T-helper 9 cell (primary cell): Measurements from ENCODE around the gene CREB3.

Experiments
- DNase-seq: peaks from one replicate; pipeline ENCODE4 v3.0.0-alpha.2; 2020

CREB3 gene

DNA sequence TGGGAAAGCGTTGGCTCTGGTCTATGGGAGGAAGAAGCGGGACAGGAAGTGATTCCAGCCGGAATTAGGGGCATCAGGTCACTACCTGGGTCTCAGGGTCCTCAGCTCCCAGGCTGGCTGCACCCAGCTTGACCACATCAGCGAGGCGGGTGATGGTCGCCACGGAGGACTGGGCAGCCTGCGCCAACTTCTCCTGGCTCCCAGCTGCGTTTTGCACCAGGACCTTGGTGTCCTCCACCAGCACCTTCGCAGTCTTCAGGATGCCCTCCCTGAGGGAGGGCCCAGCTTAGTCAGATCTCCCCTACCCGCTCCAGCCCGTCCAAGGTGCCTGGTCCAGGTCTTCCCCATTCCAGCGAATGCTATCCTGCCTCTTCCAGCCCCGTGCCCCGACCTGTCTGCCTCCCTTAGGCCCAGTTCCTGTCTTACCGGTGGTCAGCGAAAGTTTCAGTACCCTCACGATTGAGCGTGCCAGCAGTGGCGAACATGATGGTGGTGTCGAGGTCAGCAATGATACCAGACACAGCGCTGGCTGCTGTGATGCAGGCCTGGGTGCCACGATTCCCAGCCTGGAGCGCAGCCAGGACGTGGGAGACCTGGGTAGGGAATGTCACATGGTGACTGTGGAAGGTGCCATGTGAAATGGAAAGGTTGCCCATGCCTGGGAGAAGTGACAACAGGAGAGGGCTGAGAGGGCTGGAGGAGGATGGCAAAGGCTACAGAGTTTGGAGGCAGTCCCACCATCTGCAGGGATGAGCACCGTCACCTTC is 28.4 kb upstream of the CREB3 start:
- no peak for DNase-seq

DNA sequence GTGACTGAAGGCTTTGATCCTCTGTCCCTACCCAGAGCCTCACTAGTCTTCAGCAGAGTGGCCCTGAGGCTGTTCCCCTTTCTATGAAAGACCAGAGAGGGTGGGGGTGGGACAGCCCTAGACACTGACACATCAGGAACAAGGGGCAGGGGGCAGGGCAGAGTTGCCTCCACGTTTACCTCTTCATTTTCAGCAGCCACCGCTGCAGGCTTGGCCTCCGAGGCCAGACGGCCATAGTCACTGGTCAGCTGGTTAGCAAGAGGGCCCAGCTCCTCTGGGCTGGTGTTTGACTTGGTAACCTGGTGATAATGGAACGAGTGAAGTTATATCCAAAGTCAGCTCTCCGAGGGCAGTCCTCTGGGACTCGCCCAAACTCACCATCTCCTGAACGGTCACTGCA is 27.1 kb upstream of the CREB3 start:
- no peak for DNase-seq

DNA sequence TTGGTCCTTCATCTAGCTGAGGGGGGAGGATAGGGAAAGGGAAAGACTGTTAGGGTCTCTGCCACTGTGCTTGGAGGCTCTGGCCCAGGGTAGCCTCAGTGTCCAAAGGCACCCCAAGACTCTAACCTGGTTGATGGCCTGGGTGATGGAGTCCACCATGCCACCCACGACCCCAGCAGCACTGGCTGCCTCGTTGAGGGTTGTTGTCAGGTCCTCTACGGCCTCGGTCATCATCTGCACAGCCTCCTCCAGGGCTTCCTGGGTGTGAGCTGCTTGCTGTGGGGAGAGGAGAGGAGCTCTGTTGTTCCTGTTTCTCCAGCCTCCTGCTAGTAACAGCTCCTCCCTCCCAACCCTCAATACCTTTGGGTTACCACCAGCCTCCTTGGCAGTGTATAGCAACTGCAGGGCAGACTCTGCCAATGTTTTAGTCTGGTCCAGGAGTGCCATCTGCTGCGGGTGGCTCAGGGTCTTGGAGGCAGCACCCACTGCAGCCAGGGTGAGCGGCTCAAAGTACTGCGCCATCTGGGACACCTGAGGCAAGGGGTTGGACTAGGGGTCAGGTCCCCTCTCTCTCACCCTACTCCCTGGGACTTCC is 26.5 kb upstream of the CREB3 start:
- no peak for DNase-seq

DNA sequence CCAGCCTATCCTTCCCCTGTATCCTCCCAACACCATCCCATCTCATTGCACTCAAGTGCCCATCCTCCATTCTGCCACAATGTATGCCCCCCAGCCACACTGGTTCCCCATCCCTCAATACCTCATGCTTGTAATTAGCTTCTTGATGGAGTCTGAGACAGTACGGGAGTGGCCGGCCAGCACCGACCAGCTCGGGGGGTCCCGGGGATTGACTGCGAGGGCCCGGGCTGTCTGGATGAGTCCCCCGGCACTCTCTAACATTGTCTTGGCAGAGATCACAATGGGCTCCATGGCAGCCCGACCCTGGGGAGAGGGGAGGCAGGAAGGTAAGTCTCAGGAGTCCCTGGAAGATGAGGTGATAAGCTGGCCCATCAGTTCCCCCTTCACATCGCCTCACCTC is 25.5 kb upstream of the CREB3 start:
- DNase-seq: no peak

DNA sequence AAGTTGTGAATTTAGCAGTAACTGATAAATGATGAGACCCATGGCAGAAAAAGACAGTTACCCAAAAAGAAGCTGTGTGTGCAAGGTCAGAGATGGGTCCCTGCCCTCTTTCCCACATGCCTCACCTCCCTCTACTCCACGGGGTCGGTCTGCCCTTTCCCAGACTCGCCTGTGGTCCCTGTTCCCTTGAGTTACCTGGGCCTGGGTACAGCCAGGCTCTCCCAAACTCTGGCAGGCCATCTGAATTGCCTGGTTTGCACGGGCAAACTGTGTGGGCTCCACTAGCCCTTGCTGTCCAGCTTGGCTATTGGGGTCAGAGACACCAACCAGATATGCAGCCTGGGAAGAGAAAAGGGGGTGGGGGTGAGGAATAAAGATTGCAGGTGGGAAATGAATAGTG is 24.3 kb upstream of the CREB3 start:
- no peak for DNase-seq

DNA sequence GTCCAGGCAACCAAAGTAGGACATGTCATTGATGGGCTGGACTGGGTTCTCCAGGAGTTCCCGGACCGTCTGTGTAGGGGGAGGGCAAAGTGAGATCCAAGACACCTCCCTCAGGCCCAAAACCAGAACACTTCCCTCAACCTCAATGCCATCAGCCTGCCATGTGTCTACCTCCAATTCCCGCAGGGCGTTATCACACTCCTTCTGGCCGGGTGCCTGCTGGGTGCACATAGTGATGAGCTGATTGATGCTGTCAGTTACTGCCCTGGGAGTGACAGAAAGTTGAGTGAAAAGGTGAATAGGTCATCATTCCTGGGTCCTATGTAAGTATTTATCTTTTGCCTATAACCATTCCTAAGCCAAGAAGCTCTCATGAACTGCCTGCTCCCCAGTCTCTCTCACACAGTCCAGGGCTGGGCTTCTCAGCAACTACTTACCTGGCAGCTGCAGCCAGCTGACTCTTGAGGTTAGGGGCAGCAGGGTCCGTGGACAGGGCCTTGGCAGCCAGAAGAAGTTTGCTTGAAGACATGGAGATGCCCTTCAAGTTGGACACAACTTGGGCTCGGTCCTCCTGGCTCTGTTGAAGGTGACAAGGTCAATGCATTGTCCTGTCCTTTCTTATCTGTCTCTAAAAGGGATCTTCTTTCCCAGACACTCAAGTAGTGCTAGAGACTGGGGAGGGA is 21.5 kb upstream of the CREB3 start:
- DNase-seq: no peak

DNA sequence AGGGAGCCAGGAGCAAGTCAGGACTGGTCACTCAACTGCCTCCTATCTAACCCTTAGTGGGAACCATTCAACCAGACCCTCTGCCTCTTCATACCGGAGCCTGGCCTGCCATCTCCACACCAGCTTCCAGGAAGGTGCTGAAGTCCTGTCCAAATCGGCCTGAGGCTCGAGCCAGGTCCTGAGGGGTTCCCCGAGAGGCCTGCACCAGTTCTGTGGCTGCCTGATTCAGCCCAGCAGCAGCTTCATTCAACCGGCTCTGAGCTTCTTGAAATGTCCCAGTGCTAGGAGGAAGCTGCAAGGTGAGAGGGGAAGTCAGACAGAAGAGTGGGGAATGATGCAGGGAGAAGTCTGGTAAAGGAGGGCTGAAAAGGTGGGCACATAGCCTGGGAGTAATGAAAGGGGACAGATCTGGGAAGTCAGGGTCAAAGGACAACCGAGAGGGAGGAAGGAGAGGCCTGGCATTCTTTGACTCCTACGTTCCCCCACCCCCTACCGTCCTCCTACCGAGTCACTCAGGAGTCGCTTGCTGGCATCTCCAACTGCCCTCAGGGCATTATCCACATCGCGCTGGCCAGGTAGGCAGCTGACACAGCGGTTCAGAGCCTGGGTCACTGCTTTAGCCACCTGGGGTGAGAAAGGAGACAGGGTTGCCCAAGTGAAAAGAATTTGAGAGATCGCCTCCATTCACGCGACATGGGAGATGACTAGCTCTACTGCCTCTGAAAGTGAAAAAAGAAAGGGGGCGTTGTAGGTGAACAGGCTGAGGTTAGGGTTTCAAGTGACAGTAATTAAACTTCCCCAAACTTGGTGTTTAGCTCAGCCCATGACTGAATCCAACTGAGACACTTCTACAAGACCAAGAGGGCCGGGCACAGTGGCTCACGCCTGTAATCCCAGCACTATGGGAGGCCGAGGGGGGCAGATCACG is 20.7 kb upstream of the CREB3 start:
- no peak for DNase-seq

DNA sequence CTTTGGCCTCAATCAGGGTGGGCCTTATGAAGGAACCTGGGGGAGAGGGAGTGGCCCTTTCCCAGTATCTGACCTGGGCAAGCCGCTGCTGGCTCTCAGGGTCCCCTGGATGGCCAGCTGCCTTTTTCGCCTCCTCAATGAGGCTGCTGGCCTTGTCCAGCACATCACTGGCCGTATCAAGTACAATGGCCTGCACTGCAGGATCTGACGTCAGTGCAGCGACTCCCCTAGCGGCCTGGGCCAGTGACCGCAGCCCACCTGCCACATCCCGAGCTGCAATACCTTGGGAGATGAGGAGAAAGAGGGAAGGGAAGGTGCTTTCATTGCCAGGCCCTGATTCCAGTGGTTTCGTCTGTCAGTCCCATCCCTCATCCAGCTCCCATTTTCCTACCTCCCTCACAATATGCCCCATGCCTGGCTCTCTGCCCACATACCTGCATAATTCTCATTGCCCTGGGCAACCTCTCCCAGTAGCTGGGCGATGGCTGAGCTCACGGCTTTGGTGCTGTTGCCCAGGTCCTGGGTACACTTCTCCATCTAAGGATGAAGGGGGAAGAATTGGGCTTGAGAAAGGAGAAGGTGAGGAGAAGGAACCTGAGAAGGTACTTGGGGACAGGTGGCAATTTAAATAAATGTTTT is 19.6 kb upstream of the CREB3 start:
- DNase-seq: no peak

DNA sequence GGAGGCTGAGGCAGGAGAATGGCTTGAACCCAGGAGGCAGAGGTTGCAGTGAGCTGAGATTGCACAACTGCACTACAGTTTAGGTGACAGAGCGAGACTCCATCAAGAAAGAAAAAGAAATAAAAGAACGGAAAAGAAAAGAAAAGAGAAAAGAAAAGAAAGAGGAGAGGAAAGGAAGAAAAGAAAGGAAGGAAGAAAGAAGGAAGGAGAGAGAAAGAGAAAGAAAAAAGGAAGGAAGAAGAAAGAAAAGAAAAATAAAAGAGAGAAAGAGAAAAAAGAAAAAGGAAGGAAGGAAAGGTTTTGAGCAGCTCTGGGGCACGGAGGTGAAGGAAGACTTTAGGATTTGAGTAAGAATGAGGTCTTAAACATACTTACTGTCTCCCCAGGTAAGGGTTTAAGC is 18.9 kb upstream of the CREB3 start:
- no peak for DNase-seq

DNA sequence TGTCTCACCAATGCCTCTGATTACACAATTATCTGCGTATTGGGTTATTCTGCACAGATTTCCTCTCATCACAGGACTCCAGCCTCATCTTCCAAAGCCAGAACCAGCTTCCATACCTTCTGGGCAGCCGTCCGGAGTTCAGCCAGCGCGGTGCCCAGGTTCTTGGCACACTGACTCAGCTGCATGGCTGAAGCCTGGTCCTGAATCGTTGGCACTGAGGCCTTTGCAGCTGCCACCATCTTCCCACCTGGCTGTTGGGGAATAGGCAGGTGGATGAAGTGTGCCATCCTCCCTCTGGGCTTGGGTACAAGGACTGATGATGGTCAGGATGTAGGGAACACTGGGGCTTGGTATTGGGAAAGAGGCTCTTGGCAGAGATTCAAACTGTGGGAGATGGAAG is 18.3 kb upstream of the CREB3 start:
- DNase-seq: no peak

DNA sequence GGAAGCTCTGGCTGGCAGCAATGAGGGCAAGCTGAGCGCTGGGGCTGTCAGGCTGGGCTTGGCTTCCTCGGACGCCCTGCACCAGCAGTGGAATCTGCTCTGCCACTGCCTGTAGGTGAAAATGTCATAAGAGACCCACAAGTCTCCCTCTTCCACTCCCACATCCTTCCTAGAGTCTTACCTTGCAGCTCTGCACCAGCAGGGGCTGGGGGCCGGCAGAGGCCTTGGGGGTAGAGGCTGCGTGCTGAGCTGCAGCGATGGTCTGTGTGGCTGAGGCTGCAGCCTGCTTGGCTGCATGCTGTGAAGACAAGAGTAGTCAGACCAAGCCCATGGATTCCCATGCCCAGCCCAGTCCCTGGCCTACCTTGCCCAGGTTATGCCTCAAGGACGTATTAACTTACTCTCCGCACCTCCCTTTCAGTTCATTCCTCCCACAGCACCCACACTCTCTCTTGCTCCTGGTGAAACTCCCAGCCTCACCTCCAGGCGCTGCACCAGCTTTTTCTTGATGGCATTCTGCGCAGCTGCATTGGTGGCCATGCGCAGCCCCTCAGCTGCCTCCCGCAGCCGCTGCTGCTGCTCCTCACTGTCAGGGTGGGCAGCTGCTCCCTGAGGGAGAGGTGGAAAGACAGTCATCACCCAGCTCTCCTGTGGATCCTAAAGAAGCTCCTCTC is 17.8 kb upstream of the CREB3 start:
- DNase-seq: no peak

DNA sequence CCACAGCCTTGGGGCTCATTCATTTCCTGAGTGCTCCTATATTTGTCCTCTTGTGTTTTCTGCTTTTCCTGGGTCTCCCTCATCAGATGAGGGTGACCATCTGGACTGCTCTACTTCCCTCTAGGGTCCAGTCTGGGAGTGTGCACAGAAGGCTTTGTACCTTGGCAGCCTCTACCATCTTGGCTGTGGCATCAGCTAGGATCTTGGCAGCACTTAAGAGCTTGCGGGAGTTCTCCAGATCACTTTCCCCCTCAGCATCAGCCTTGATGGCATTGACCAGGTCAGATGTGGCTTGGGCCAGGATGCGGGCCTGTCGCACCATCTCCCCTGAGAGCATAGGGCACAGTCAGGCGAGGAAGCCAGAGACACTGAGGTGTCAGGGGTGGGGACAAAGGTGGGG is 16.2 kb upstream of the CREB3 start:
- no peak for DNase-seq

DNA sequence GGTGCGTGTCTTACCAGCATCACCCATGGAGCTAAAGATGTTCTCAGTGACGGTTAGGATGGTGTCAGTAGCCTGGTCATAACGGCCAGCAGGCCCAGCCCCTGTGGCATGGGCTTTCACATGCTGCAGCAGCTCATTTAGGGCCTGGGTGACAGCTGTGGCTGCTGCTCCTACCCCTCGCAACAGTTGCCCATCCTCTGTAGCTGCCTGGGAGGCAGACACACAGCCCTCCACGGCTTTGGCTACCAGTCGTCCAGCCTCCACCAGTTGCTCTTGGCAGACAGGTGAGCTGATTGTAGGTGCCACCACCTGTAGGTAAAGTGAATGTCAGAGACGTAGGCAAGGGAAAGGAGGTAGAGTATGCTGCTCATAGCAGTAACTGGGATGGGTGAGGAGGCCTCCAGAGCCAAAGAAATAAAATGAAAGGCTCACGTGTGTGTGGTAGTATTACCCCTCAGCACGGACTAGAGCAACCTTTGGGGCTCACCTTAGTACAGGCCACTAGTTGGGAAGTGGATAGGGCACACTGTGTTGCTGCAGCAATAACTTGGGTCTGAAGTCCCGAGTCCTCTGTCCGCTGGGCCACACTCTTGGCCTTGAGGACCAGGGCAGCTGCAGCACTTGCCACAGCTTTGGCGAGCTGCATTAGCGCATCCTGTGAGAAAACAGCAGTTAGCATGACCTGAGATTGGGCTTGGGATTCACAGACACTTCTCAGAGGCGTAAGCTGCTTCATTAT is 15.2 kb upstream of the CREB3 start:
- DNase-seq: no peak

DNA sequence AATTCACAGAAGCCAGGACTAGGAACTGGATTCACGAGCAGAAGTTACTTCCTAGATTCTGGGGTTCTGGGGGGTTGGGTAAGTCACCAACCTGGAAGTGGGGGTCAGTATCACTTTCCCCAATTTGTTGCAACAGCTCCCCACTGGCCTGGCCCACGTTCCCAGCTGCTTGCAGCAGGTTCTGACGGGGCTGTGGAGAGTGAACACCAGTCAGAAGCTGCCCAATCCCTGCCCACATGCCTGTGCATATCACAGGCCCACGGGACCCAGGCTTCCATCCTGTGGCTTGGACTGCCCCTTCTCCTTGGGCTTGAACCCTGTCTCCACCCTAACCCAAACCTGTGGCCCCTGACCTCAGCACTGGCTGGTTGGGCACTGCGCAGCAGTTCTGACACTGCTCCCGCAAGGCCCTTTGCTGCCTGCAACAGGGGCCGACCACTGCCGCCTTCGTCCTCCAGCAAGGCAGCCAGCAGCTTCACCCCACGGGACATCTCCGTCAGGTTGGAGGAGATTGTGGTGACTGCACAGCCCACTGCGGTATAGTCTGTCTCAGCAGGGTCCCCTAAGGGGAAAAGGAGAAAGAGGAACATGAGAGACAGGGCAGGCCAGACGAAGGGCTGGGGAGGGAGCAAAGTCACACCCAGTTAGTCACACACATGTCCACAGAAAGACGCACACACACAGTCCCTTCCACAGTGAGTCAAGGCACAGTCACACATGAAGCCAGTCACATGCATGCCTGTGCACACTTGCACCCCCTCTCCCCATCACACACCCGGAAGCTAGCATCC is 13.6 kb upstream of the CREB3 start:
- no peak for DNase-seq

DNA sequence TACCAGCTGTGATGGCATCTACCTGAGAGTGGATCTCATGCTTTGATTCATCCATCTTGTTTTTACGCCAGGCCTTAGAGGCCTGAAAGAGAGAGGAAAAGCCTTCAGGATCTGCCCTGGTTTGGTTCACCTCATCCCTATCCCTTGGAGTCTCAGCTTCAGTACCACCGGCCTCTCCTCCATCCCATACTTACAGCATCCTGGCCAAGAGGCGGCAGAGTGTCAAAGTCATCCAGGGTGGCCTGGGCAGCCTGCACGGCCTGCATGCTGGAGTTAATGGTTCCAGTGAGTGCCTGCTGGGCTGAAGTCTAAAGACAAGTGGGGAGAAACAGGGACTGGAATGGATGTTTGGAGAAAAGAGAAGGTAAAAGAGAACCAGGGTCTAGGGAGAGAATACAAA is 12.9 kb upstream of the CREB3 start:
- no peak for DNase-seq

DNA sequence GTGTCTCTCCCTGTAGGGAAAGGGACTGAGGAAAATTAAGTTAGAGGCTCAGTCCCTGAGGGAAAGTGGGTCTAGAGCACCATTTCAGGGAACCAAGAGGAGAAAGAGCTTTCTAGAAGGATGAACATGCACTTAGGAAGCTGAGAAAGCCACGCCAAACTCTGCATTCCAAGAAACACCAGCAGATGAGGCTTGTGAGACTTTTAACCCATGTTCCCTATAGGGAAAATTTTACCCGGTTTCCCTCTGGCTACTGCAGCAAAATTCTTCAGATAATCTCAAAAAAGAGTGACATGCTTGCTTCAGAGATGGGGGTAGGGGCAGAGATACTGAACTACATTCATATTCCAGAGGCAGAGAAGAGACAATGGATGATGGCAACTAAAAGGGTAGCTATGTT is 9.0 kb upstream of the CREB3 start:
- no peak for DNase-seq

DNA sequence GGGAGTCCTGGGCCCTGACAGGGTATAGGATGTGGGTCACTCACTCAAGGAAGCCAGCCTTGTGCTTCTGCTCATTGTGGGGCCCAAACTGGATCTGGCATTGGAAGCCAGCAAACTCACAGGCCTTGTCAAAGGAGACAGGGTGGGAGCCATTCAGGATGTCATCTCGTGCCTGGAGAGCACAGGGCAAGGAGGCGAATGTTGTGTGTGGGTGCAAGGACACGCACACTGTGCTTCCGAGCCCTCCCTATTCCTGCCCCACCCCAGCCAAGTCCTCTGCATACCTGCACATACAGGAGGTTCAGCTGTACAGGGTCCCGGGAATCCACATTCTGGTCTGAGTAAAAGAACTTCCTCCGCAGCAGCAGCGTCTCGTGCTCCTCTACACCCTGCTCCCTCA is 8.6 kb upstream of the CREB3 start:
- no peak for DNase-seq

DNA sequence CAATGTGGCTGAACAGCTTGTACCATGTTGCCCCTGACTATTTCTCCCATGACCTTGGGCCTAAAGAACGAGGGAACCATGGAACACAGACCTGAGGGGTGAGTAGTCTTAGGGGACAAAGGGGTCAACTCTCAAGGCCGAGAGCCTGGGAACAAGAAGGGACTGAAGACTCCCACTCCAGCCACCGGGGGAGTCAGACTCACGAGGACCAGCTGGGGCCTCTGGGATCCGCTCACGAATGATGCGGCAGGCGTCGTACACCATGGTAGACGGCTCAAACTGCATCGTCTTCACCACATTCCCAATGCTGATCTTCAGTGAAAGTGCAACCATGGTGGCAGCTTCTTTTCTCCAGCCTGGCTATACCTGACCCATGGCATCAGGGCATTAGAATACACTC is 7.1 kb upstream of the CREB3 start:
- DNase-seq: no peak

DNA sequence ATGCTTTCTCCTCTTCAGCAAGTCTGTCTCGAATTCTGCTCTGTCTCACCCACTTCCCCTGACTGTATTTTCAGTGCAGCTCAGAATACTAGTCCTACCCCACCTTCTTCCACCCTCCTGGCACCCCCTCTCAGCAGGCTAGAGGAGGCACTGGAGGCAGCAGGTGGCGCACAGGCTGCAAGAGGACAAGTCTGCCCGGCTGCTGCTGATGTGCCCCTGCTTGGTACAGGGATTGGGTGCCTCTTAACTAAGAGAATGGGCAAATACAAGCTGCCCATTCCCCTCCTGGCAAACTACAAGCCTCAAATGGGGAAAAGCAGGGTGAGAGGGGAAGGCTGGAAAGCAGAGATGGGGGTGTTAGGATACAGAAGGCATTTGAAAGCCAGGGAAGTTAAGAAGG is 5.5 kb upstream of the CREB3 start:
- no peak for DNase-seq

DNA sequence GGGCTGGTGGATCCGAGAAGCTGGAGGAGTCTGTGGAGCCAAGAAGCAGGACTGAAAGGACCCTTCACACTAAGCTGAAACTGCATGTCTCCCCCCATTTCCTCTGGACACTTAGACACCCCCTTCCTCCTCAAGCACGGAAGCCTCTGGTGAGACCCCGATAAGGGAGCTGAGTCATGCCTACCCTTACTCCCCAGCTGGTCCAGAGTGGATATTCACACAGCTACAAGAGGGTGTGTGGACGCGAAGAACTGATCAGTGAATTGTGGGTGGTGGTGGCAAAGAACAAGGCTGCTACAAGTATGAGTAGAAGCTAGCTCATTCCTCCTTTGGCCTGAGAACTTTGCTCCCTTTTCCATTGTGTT is 4.8 kb upstream of the CREB3 start:
- no peak for DNase-seq
